K562 (cell line): ENCODE results near the gene MIF. TPM values are rescaled to one million over a fixed set of nuclear protein-coding genes. Genes with fewer than 3 reads are reported as not detected.
A peak's percentile ranks its signal among the peaks of the same experiment; 100 is the strongest.

Experiments used
- ATAC-seq: fragments of 200-7000 bp; cut with Tn5 transposase; 3 replicates; pipeline ENCODE4 v1.9.1; 2020; ENCODE audit warnings: moderate library complexity
- BruUV-seq: library from RNA; stranded (reverse); fragments of 400-500 nt; replicated peaks from 2 replicates; lab custom pipeline; 2021; lab: Mats Ljungman, UMichigan
- CTCF ChIA-PET: fragments of 300-600 bp; formaldehyde crosslinking; extraction: SDS; loops from one replicate; lab custom pipeline; 2021; ENCODE audit warnings: low intra/inter-chr PET ratio; lab: Yijun Ruan, JAX
- POLR2A ChIA-PET: fragments of 300-600, 350-650 bp; sonication (Branson Sonifier 250); formaldehyde crosslinking; extraction: SDS; loops from one replicate; lab custom pipeline; 2021; ENCODE audit warnings: antibody characterized with exemption, inconsistent platforms; lab: Yijun Ruan, JAX
- DNase-seq, 4 experiments: peaks; one replicate each; pipeline versions ENCODE4 v3.0.0 to v3.0.0-alpha.2; 2011 to 2018; ENCODE audit warnings: low spot score in 3 of 4, mixed read lengths in 3 of 4; ENCODE audit errors: extremely low read depth in 1 of 4
- FAIRE-seq: peaks from 2 replicates; lab custom pipeline; 2011; peaks lifted over from hg19 to GRCh38; lab: Jason Lieb, UNC
- H2AFZ ChIP-seq: 2 replicates; pipeline ENCODE4 v1.6.0; 2011; ENCODE audit warnings: low read depth, low read length, control low read depth, inconsistent platforms
- H3K27ac ChIP-seq: fragments of 200-600 bp; 3 replicates; pipeline ENCODE4 v1.8.0; 2011; ENCODE audit warnings: low read depth, mild to moderate bottlenecking, control low read depth, inconsistent platforms, low read length, moderate library complexity, mixed read lengths; ENCODE audit errors: extremely low read depth
- H3K27me3 ChIP-seq, 2 experiments: fragments of 300-600 bp in 1 of 2; 2 replicates in 1 of 2; 3 replicates in 1 of 2; pipeline versions ENCODE4 v1.6.0 to v1.8.0; 2011; ENCODE audit warnings: inconsistent platforms in 2 of 2, low read length in 2 of 2, mild to moderate bottlenecking in 1 of 2, mixed read lengths in 1 of 2, moderate library complexity in 1 of 2; ENCODE audit not compliant: control insufficient read depth in 2 of 2, insufficient read depth in 2 of 2
- H3K36me3 ChIP-seq: fragments of 300-600 bp; 3 replicates; pipeline ENCODE4 v1.8.0; 2011; ENCODE audit warnings: mild to moderate bottlenecking, low read length, inconsistent platforms; ENCODE audit not compliant: control insufficient read depth, insufficient read depth
- H3K4me1 ChIP-seq, 2 experiments: fragments of 200-600 bp in 1 of 2; replicated peaks in 1 of 2; 2 replicates in 1 of 2; 3 replicates in 1 of 2; pipeline versions ENCODE4 v1.5.1 to v1.8.0; 2011; ENCODE audit warnings: inconsistent platforms in 2 of 2, low read length in 2 of 2, mild to moderate bottlenecking in 1 of 2, mixed read lengths in 1 of 2, moderate library complexity in 1 of 2; ENCODE audit not compliant: control insufficient read depth in 2 of 2, insufficient read depth in 2 of 2
- H3K4me2 ChIP-seq: 2 replicates; pipeline ENCODE4 v1.6.1; 2011; ENCODE audit warnings: low read length, control low read depth, inconsistent platforms, mixed read lengths; ENCODE audit not compliant: insufficient read depth
- H3K4me3 ChIP-seq: fragments of 200-600 bp; sonication (generic), shearing (Covaris generic); 2 replicates; pipeline ENCODE4 v1.5.1; 2016; ENCODE audit warnings: control low read depth, inconsistent platforms
- H3K79me2 ChIP-seq: fragments of 200-600 bp; 3 replicates; pipeline ENCODE4 v1.8.0; 2011; ENCODE audit warnings: low read length, inconsistent platforms; ENCODE audit not compliant: control insufficient read depth, insufficient read depth
- H3K9ac ChIP-seq, 2 experiments: 2 replicates each; pipeline versions ENCODE4 v1.6.0 to v1.6.1; 2011; ENCODE audit warnings: low read depth in 2 of 2, low read length in 2 of 2, control low read depth in 1 of 2, inconsistent platforms in 1 of 2, mild to moderate bottlenecking in 1 of 2, mixed read lengths in 1 of 2; ENCODE audit not compliant: insufficient read depth in 1 of 2
- H3K9me1 ChIP-seq: one replicate; pipeline ENCODE4 v1.6.0; 2011; ENCODE audit warnings: inconsistent platforms, mild to moderate bottlenecking, low read length, moderate library complexity; ENCODE audit not compliant: control insufficient read depth, insufficient read depth
- H3K9me3 ChIP-seq: replicated peaks from 2 replicates; pipeline ENCODE4 v1.5.1; 2011; ENCODE audit warnings: low read depth, low read length, inconsistent platforms; ENCODE audit not compliant: control insufficient read depth, insufficient read depth
- H4K20me1 ChIP-seq: replicated peaks from 2 replicates; pipeline ENCODE4 v1.6.1; 2011; ENCODE audit warnings: low read length, inconsistent platforms, mixed read lengths; ENCODE audit not compliant: control insufficient read depth, insufficient read depth
- CBFB ChIP-seq: sonication (generic); formaldehyde crosslinking; IDR thresholded peaks from 2 replicates; pipeline ENCODE4 v1.4.0; 2020; ENCODE audit warnings: mild to moderate bottlenecking, missing genetic modification reagents
- DACH1 ChIP-seq: fragments of 450-650 bp; IDR thresholded peaks from 2 replicates; pipeline ENCODE4 v1.6.1; 2018; ENCODE audit not compliant: partially characterized antibody
- ESRRB ChIP-seq: fragments of 250-450 bp; sonication (Bioruptor Pico); IDR thresholded peaks from 2 replicates; pipeline ENCODE4 v1.5.0; 2020; ENCODE audit warnings: mild to moderate bottlenecking, moderate library complexity, borderline replicate concordance
- FOXA3 ChIP-seq, 2 experiments: fragments of 450-650 bp in 1 of 2; sonication (generic) in 1 of 2; formaldehyde crosslinking; IDR thresholded peaks in 1 of 2; conservative IDR thresholded peaks in 1 of 2; 2 replicates each; pipeline versions ENCODE4 v1.4.0 to v1.8.0; 2020 to 2022; ENCODE audit warnings: mild to moderate bottlenecking in 2 of 2, missing genetic modification reagents in 1 of 2
- HBP1 ChIP-seq: fragments of 450-650 bp; formaldehyde crosslinking; IDR thresholded peaks from 2 replicates; pipeline ENCODE4 v1.4.0; 2022; ENCODE audit warnings: missing genetic modification characterization
- HMBOX1 ChIP-seq: sonication (generic); IDR thresholded peaks from 2 replicates; pipeline ENCODE4 v1.6.1; 2016
- KLF10 ChIP-seq: fragments of 250-450 bp; sonication (Bioruptor Pico); IDR thresholded peaks from 2 replicates; pipeline ENCODE4 v1.6.1; 2021; ENCODE audit warnings: matching md5 sums
- MXI1 ChIP-seq: IDR thresholded peaks from 2 replicates; pipeline ENCODE4 v1.6.1; 2011; ENCODE audit warnings: low read depth, mild to moderate bottlenecking, improper control_type of control experiment, low read length
- NR2C2 ChIP-seq, 2 experiments: fragments of 200-800 bp in 1 of 2; sonication (Bioruptor generic) in 1 of 2; sonication (generic) in 1 of 2; formaldehyde crosslinking in 1 of 2; IDR thresholded peaks; 2 replicates each; pipeline versions ENCODE4 v1.6.1 to v1.8.0; 2016 to 2022; ENCODE audit warnings: mild to moderate bottlenecking in 1 of 2, missing compliant biosample characterization in 1 of 2, missing genetic modification characterization in 1 of 2, missing genetic modification reagents in 1 of 2
- SMAD2 ChIP-seq: fragments of 150-350 bp; IDR thresholded peaks from 2 replicates; pipeline ENCODE4 v1.6.1; 2014; ENCODE audit warnings: low read depth, mild to moderate bottlenecking, low read length
- SP1 ChIP-seq: sonication (generic); formaldehyde crosslinking; IDR thresholded peaks from 2 replicates; pipeline ENCODE4 v1.8.1; 2022; ENCODE audit warnings: mild to moderate bottlenecking, missing genetic modification reagents
- SRSF3 ChIP-seq: fragments of 200-400 bp; formaldehyde crosslinking; IDR thresholded peaks from 2 replicates; pipeline ENCODE4 v1.6.1; 2016; ENCODE audit warnings: mild to moderate bottlenecking, low read length, moderate library complexity; ENCODE audit not compliant: insufficient read depth
- THAP12 ChIP-seq: fragments of 250-450 bp; sonication (Bioruptor Pico); IDR thresholded peaks from 2 replicates; pipeline ENCODE4 v1.9.0; 2021; ENCODE audit warnings: mild to moderate bottlenecking, inconsistent platforms
- ZNF431 ChIP-seq: sonication (generic); formaldehyde crosslinking; IDR thresholded peaks from 2 replicates; pipeline ENCODE4 v1.8.0; 2022; ENCODE audit warnings: mild to moderate bottlenecking, missing genetic modification reagents
- WGBS: fragments of 100-300 bp; shearing (Covaris generic); methylation state at CpG from one replicate; pipeline ENCODE4 v1.1.6; 2016; ENCODE audit warnings: low coverage, mixed read lengths; ENCODE audit not compliant: insufficient coverage; ENCODE audit errors: missing lambda C conversion rate; 5-methylcytosine and 5-hydroxymethylcytosine counted together
- in situ Hi-C: fragments of 300-500 bp; cut with MboI; formaldehyde crosslinking; loops from 4 replicates; pipeline ENCODE4 v1.15.0; 2018; ENCODE audit warnings: inconsistent platforms, mixed read lengths
- intact Hi-C: fragments of 100-400 bp; cut with micrococcal nuclease; formaldehyde crosslinking; loops from 2 replicates; pipeline ENCODE4 v1.14.2; 2022
- polyA plus RNA-seq, 8 experiments: library from polyadenylated mRNA; depleted of rRNA in 4 of 8; stranded (reverse) in 5 of 8; unstranded in 3 of 8; fragments of >200 nt; fragmentation: Nextera tagmentation in 2 of 8; fragmentation: Illumina TruSeq in 1 of 8; extraction: Ambion mirVana in 2 of 8; extraction: Trizol in 1 of 8; gene quantifications; 2 replicates each; pipeline versions ENCODE4 v1.2.1 to v1.2.3, GENCODE V29; 2011 to 2014; ENCODE audit warnings: inconsistent platforms in 1 of 8, missing spikeins in 1 of 8
- total RNA-seq, 7 experiments: library from RNA; depleted of rRNA in 6 of 7; stranded (reverse); fragments of >200 nt in 6 of 7; fragmentation: Illumina TruSeq in 2 of 7; extraction: Trizol in 2 of 7; gene quantifications; 2 replicates each; pipeline versions ENCODE4 v1.2.1 to v1.2.3, GENCODE V29; 2011 to 2021; ENCODE audit warnings: low replicate concordance in 1 of 7

The MIF gene
- total and polyA plus RNA-seq, 9 of the 15 experiments (the other 6 are each of a cell fraction or from before 2014, with no cell fraction given) = 7.4 to 666 (median 193) TPM

GRCh38 chr22:23895599-23896144 is 1.5 kb downstream of the MIF start:
- Histone ChIP-seq H3K36me3 (peaks cover 31% of the 10 kb centered on the region), H3K4me2 (peak overlapping the region; percentile 95), H4K20me1 (peaks cover 10% of the 10 kb centered on the region; the same call in 1 of the 2 replicates), H2AFZ (no peak overlapping the region), H3K27ac (peak overlapping the region; percentile 96), H3K79me2 (peaks cover 42% of the 10 kb centered on the region), H3K4me1 (peaks cover 18 to 34% of the 10 kb centered on the region in 2 experiments), H3K9ac (peak overlapping the region; percentile 79 to 91), H3K9me1 (peaks cover 3% of the 10 kb centered on the region), H3K9me3 (peaks cover 4% of the 10 kb centered on the region; the same call in 1 of the 2 replicates), H3K4me3 (peak overlapping the region; percentile 77), H3K27me3 (no peaks in the 10 kb centered on the region)
- TF ChIP-seq FOXA3 (CRISPR knock-in tag; conservative IDR thresholded peaks at IDR 0.05 in 1 of 2, IDR thresholded peaks at IDR 0.05 in 1 of 2) (no peak), KLF10 (no peak), ESRRB (CRISPR knock-in tag) (no peak), SMAD2 (no peak), SP1 (CRISPR knock-in tag) (no peak), MXI1 (no peak), SRSF3 (no peak), HMBOX1 (no peak), CBFB (CRISPR knock-in tag) (no peak), THAP12 (CRISPR knock-in tag) (no peak), ZNF431 (CRISPR knock-in tag) (no peak), NR2C2 (CRISPR knock-in tag; IDR thresholded peaks at IDR 0.05) (no peak), NR2C2 (tag; IDR thresholded peaks at IDR 0.05) (no peak), HBP1 (CRISPR knock-in tag) (no peak), DACH1 (no peak)
- 16% methylated on average over 10 of the region's 16 CpGs for WGBS
- ChIA-PET CTCF (no interaction called here), POLR2A (interaction anchor here (0.8 kb wide), 1 partner anchor 13 kb away, joined by 3 read pairs; no protein-coding TSS in a partner anchor)
- no peak for FAIRE-seq
- intact Hi-C loops (no loop called here), in situ Hi-C loops (no loop called here)
- no peak for ATAC-seq
- no peak for DNase-seq
- no TSS peak for BruUV-seq
